ENCODE results near the gene ENC1.

Gene ENC1

GRCh38 chr5:74603376-74603775, 37.2 kb downstream of the ENC1 start:
- no peak for DNase-seq

DNA sequence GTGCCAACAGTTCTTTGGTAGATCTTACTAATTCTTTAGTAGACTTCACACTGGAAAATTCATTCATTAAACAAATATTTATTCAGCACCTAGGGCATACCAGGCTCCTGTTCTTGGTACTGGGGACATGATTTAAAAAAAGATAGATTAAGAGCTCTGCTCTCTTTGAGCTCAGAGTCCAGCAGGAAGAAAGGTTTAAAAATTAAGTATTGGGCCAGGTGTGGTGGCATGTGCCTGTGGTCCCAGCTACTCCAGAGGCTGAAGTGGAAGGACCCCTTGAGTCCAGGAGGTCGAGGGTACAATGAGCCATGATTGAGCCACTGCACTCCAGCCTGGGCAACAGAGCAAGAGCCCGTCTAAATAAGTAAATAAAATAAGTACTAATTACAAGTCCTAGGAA, 41.4 kb downstream of the ENC1 start:
- DNase-seq, result no peak

DNA sequence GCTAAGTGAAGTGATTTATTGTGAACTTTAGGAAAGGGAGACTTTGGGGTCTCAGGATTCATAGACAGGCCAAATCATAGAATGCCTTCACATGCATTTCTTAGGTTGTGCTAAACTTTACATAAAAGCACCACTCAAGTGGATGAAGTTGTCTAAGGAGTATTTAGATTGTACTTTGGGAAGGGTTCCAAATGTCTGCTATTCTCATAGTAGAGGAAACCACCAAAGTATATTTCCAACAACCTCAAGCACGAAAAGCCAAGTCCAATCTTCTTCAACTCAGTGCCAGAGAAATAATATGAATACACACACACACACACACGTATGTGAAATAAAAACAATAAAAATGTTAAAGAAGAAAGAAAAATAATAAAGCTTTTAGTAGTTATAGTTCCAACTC, 41.8 kb downstream of the ENC1 start:
- DNase-seq, result no peak

GRCh38 chr5:74596927-74597326, 43.6 kb downstream of the ENC1 start:
- DNase-seq, result no peak

GRCh38 chr5:74595143-74595925, 45.2 kb downstream of the ENC1 start:
- no peak for DNase-seq

GRCh38 chr5:74594137-74595040, 46.1 kb downstream of the ENC1 start:
- no peak for DNase-seq

DNA sequence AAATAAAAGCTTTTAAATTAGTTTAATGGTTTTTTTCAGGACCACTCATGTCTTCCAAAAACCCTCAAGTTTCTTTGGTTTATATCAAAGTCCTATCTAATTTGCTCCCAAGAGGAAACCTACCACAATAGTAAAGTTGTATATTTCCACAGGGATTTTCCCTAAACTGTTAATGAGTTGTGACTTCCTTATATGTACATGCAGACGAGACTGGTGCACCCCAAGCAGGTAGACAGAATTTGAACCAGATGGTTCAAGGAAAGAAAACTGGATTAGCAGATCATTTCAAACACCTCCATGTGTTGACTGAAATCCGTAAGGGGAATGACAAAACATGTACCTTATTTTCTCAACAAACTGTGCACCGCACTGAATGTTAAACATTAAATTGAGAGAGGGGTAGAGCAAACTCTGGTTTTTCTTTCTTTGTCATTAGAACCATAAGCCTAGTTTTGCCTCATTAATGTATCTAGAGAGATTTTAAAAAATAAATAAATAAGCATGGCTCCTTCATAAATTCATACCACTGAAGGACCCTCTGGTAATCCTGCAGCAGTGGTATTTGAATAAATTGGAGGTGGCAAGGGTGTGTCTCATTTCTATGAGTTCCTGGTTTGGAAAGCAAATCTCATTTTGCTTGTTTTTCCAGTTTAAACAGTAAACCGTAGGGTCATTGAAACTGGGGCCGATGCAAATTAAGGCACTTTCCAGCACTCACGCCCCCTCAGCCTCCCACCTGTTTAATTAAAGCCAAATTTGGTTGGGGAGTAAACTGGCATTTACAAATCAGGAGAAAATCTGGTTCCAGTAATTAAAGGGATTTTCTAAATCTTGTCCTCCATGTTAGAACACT, 51.1 kb downstream of the ENC1 start:
- no peak for DNase-seq

- DNase-seq, result no peak
Measured at GRCh38 chr5:74588415-74588814, 52.1 kb downstream of the ENC1 start.

GRCh38 chr5:74587890-74588289, 52.6 kb downstream of the ENC1 start:
- no peak for DNase-seq

DNA sequence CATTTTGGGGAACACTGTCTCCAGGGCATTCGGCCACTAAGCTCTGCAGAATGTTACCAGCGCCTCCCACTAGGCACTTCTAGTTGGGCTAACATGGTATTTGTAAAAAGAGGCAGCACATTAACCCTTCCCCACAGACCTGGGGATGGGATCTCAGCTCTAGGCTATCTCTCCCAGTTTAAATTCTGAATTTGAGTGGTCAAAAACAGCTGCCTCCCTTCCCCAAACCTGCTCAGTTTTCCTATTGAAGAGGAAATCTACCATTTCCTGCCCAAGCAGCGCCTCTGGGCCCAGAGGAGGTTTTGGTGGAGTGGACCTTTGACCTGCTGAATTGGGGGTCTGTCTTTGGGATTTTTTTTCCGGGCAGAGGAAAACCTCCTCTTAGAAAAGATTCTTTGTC, 53.2 kb downstream of the ENC1 start:
- no peak for DNase-seq

GRCh38 chr5:74586856-74587255, 53.7 kb downstream of the ENC1 start:
- no peak for DNase-seq

- no peak for DNase-seq
Measured at GRCh38 chr5:74582853-74583252, 57.7 kb downstream of the ENC1 start.

GRCh38 chr5:74581988-74582365, 58.6 kb downstream of the ENC1 start:
- no peak for DNase-seq

DNA sequence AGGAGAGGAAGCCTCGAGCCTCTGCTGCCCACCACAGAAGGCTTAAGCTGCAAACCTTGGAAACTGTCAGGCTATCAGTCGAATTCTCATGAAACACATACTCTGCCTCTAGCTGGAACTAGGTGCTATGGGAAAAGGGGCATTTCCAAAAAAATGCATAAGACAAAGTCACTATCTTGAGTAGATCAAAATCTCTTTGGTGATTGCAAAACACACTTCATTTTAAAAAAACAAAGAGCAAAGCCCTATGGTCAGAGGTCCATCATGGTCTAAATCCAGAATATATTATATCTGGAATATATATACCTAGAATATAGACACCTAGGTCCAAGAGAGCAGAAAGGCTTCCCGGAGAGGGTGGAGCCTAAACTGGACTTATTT, 59.8 kb downstream of the ENC1 start:
- no peak for DNase-seq

GRCh38 chr5:74579215-74579614, 61.3 kb downstream of the ENC1 start:
- DNase-seq, result no peak

DNA sequence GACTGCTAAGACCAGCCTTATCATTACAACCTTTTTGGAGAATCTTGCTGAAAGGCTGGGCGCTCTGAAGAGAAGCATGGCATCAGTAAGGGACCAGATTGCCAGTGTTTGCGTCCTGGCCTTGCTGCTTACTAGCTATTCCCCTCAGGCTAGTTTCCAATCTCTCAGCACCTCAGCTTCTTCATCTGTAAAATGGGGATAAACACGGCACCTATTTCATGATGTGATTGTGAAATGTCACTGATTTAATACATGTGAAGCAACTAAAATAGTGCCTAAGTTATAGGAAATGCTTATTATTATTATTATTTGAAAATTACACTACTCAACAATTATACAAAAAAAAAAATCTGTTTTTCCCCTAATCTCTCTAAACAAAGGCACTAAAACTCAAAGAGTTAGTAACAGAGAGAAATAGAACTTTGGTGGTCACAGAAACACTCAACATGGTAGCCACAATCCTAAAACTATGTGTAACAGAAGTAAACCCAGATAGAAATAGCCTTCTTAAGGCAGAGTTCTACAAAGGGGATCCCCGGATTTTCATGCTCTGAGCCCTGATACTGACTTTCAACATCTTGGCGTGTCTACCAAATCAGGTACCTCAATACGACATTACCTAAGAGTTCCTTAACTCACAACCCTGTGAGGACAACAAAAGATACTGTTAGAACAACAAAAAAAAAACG, 62.0 kb downstream of the ENC1 start:
- DNase-seq, result no peak

All from inflammatory macrophage treated with lipopolysaccharide for 4 hours (primary cell).